Vagina (tissue), 2 donors: ENCODE results near the gene SVEP1.

ENCODE experiments used
- CTCF ChIP-seq, 3 experiments: fragments of 450-650 bp in 2 of 3; fragments of 200-600 bp in 1 of 3; sonication (generic) in 1 of 3; IDR thresholded peaks; one replicate each; pipeline ENCODE4 v1.5.1; 2017 to 2019; ENCODE audit warnings: antibody characterized with exemption in 3 of 3, mild to moderate bottlenecking in 2 of 3, moderate library complexity in 2 of 3
- POLR2A ChIP-seq, 2 donors: fragments of 450-650 bp; IDR thresholded peaks; one replicate each; pipeline ENCODE4 v1.6.1; 2017; ENCODE audit warnings: antibody characterized with exemption in 2 of 2, mild to moderate bottlenecking in 2 of 2, moderate library complexity in 2 of 2

GRCh38 chr9:110512817-110513216, 66.7 kb downstream of the SVEP1 start:
- TF ChIP-seq CTCF (IDR thresholded peaks at IDR 0.05) (no peak), POLR2A (IDR thresholded peaks at IDR 0.05) (no peak)
